GM19099 (cell line): Measurements from ENCODE around the gene SLC16A8.

ENCODE experiments used
- POLR2A ChIP-seq: IDR thresholded peaks from 3 replicates; pipeline ENCODE4 v1.6.1; 2011; ENCODE audit warnings: low read depth; ENCODE audit not compliant: insufficient read length; ENCODE audit errors: extremely low read depth

SLC16A8 gene

DNA sequence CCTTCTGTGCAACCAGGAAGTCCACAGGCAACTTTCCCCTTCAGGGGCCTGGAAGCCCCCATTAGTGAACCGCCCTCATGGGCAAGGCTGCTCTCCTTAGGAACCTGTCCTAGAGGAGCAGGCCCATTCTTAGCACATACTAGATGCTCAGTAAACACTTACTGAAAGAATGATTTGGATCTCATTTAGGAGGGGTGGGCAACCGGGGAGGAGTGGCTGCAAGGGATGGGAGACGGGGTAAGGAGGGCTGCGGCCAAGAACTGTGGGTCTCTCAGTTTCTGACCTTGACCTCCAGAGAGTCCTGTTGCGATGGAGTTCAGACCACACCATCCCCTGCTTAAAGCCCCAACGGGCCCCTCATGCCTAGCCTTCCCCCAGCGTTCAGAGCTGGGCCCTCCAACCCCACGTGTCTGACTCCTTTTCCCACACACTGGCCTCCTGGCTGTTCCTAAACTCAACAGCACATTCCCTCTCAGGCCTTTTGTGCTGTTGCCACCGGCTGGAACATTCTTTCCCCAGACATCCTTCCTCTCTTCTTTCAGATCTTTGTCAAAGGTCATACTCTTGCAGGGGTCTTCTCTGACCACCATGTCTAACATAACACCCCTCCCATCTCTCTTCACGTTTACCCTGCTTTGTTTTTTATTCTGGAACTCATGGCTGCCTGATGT lies 47.5 kb downstream of the SLC16A8 start:
- TF ChIP-seq POLR2A: no peak

DNA sequence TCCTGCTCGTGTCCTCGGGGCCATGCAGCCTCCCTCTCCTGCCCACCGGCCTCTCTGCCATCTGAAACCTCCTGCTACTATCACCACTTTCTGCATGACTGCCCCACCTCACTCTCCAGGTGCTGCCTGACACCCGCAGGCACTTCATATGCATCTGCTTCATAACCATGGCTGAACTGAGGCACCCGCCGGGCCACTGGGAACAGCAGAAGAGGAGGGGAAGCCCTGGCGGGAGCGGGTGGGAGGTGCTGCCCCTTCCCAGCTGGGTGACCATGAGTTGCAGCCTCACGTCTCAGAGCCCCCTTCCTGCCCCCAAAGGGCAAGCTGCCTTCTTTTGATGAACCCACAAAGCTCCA lies 48.5 kb downstream of the SLC16A8 start:
- no peak for TF ChIP-seq POLR2A

DNA sequence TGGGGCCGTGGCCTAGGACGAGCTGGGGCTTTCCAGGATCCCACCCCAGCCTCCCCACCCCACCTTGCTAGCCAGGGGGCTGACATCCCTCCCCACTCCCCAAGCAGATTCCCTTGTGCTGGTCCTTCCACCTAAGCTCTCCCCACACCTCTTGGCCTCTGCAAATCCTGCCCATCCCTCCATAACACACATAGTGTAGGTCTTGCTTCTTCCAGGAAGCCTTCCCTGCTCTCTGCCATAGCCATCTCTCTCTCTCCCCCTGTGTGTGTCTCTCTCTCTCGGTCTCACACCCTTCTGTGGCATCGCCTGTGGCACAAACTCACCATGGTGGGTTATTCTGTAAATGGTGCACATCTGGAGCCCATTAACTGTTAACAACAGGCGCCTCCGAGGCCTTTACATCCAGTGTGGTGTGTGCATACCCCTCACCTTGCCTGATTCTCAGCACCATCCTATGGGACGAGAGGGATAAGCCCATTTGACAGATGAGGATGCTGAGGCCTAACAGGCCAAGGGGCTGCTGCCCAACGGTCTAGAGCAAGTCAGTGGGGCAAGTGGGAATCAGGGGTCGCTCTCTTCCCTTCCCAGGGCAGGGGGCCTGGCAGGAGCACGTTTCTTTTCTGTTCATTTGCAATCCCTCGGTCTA lies 49.0 kb downstream of the SLC16A8 start:
- TF ChIP-seq POLR2A: no peak

DNA sequence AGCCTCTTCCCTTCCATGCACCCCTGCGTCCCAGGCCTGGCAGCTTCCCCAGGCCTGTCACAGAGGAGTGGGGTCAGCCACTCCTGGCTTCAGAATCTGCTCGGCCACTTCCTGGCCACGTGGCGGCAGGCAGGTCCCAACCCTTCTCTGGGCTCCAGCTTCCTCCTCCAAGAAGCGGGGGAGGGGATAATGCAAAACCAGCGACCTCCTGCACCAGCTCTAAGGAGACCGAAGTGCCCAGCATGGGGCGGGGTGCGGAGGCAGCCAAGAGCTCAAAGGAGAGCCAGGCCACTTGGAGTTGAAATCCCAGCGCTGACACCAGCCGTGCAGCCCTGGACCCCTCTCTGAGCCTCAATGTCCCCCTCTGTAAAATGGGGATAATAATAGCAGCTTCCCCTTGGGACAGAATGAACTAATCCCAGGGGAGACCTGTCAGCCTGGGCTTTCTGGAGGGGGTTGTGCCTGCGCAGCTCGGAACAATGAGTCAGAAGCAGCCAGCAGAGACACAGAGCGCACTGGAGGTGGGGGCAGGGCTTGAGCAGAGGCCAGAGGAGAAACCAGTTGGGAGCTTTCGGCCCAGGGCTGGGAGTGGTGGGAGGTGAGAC lies 49.6 kb downstream of the SLC16A8 start:
- no peak for TF ChIP-seq POLR2A

DNA sequence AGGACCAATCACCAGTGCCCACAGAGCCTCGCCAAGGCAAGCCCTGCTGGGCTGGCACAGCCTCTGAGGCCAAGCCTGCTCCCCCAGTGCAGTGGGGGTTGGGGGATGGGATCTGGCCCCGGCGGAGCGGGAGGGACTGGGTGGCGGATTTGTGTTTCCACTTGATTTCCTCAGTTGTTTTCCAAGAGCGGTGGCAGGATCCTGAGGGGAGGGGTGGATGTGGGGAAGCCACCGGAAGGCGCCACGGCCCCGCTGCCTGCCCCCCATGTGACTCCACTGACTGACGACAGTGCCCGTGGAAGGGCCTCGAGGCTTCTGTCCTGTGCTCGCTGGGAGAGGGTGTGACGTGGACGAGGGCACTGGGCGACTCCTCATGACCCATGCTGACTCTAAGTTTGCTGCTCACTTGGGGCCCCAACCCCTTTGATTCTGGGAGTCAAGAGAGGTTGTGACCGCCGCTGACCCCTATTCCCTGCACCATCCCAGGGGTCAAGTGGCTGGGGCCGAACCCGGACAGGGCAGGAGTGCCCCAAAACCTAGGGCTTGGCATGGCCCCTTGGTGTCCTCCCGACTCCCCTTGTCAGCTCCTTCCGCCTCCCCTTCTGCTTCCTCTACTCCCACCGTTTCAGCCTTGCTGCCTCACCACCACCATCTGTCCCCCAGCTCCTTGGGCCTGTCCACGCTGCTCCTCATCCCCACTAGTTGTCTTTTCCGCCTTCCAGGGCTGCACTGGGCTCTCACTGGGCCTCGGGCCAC lies 50.3 kb downstream of the SLC16A8 start:
- no peak for TF ChIP-seq POLR2A

DNA sequence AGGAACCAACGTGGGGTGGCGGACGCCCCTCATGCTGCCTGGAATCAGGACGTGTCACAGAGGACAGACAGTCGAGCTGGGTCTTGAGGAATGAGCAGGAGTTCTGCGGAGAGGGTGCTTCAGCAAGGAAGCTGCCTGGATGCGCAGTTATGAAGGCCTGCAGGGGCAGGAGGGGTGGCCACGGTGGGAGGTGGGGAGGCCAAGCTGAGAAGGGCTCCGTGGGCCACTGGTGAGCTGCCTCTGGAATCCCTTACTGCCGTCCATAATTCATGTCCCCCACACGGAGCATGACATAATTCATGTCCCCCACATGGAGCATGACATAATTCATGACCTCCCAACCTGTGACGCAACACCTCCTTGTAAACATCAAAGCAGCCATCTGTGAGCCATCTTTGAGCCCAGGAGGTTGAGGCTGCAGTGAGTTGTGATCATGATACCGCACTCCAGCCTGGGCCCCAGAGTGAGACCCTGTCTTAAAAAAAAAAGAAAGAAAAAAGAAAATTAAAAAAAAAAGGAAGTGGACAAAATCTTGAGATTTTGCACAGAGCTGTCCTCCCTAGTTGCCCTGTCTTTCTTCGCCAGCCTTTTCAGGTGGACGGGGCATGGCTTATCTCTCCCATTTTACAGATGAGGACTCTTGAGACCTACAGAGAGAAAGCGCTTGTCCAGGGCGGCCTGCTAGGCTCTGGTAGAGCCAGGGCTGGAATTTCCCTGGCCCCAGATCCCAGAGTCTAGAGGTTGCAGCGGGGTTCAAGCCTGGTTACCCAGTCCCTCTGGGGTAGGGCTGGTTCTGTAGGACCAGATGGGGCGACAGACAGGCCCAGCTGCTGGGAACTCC lies 51.1 kb downstream of the SLC16A8 start:
- TF ChIP-seq POLR2A: no peak

DNA sequence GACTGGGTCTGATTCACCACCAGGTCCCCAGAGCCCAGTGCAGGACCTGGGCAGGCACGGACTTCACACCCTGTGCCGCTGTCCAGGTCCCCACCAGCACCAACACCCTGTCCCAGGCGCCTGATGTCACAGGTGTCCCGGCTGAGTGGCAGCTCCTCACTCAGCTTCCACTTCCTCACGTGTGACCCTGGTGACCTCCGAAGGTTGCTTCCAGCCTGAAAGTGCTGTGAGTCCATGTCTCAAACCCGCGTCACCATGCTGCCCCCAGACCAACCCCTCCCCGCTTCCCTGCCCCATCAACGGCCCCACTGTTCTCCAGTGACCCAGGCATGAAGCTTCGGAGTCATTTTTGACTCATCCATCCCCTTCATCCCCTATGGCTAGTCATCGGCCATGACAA lies 52.5 kb downstream of the SLC16A8 start:
- no peak for TF ChIP-seq POLR2A

DNA sequence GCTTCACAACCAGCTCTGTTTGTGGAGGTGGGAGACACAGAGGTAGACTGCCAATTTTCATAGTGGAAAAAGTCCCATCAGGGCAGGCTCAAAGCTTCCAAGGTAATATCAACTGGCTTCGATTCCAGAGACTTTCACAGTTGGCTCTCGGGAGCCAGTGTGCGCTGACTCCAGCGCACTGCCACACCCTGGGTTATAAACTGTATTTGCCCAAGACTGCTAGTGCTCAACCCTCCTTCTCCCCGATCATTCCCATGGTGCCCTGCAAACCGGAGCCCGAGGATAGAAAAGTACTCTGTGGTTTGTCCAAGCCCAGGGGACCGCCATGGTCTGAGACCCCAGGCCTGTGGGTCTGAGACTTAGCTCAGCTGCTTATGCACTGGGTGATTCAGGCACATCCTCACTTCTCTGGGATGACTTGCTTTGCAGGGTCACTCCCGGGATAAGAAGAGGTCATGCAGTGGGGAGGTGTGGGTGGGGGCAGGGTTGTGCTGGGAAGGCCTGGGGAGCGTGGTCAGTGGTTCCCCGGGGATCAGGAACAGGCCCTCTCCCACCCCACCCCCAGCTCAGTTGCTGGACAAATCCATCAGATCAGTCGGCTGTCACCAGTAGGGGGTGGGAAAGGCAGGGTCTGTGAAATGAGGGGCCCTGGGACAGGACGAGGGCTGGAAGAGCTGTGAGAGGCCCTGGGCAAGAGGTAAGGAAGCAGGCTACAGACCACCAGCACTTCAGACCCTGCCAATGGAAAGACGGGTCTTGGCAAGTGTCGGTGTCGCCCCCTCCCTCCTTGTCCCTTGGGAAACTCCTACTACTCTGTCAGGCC lies 53.5 kb downstream of the SLC16A8 start:
- TF ChIP-seq POLR2A: no peak

DNA sequence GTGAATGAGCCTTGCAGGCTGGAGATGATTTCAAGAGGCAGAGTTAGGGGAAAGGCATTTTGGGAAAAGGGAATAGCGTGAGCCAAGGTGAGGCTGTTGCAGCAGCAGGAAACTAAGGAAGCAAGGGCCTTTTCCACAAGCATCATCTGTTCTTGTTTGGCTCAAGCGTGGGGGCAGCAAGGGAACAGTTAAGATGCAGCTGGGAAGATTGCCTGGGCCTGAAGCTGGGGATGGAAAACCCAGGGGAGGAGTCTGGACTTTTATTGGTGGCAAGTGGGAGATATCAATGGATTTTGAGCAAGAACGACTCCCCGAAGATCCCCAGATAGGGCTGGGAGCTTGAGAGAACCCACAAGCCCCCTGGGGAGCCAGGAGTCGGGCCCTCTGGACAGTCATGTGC lies 54.1 kb downstream of the SLC16A8 start:
- TF ChIP-seq POLR2A: no peak

DNA sequence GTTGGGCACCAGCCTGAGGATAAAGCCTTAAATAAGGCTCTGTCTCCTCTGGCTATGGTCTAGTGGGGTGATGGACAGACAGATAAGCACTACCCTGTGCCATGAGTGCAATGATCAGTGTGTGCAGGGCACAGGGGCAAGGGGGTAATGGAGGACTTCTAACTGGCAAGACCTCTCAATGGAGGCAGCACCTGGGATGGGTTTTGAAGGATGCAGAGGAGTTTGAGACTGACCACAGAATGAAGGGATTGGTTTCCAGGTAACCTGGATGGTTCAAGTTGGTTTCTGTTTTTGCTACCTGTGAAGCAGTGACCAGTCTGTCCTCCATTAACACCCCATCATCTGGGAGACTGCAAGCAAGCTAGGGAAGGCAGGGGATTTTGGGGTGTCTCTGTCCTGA lies 54.6 kb downstream of the SLC16A8 start:
- no peak for TF ChIP-seq POLR2A

DNA sequence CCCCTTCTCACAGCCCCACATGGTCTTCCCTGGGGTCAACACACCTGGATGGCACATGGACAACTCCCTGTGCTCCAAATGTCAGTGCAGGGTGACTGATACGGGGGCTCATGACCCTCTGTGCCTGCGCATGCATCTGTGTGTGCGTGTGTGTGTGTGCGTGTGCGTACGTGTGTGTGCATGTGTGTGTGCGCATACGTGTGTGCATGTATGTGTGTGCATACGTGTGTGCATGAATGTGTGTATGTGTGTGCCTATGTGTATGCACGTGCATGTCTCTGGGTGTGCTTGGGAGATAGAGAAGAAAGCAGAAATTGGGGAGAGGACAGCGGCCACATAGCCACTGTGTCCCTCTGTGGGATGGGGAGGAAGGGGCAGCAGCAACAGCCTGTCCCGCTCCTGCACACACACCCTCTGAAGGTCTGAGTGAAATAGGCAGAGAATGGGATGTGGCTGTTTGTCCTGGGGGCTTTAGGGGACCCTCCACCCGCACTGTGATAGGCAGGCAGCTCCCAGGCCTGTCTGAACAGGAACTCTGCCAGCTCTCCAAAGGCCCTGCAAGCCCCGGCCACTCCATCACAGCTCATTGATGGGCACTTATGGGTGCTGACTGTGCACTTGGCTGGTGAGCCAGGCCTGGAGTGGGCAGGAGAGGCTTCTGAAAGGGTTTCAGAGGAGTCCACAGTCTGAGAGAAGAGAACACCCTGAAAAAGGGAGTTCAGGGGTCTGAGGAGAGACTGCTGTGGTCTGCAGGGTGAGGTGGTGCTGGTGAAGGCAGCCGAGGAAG lies 55.4 kb downstream of the SLC16A8 start:
- no peak for TF ChIP-seq POLR2A
